HS-5 (cell line): ENCODE measurements around the gene YBX1.

Experiments used
- DNase-seq: peaks from one replicate; pipeline ENCODE4 v3.0.0-alpha.2; 2012; ENCODE audit warnings: low read depth

Gene YBX1

DNA sequence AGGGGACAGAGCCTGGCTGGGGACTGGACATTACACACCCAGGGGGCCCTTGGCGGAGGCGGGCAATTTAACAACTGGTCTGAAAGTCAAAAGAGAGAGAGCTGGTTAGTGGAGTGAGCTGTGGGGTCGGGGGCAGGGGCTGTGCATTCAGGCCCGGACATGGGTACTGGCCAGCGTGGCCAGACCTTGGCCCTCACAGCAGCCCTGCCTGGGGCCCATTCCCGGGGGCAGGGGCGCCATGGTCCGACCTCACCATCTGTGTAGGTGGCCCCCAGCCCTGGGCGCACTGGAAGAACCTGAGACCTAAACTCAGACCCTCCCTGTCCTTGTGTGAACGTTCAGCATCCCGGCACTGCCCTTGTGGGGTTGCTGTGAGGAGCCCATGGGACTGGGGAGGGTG is 52.8 kb downstream of the YBX1 start:
- no peak for DNase-seq

GRCh38 chr1:42735477-42736105 is 53.4 kb downstream of the YBX1 start:
- no peak for DNase-seq

DNA sequence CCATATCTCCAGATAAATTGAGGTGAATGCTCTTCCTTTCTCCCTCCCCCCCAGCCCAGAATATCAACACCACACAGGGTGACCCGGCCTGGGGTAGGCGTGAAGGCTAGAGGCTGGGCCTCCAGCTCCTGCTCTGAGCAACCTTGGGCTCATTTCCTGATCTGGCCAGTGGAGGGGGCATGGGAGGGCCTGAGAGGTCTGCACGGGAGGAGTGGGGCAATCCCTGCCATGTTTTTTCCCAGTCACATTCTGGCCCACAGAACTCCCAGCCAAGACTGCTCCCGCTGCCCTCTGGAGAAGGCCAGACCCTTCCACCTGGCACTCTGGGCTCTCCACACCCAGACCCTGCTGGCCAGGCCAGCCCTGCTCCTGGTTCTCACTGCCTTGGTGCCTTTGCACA is 53.9 kb downstream of the YBX1 start:
- no peak for DNase-seq

GRCh38 chr1:42736571-42737200 is 54.5 kb downstream of the YBX1 start:
- DNase-seq, result no peak

DNA sequence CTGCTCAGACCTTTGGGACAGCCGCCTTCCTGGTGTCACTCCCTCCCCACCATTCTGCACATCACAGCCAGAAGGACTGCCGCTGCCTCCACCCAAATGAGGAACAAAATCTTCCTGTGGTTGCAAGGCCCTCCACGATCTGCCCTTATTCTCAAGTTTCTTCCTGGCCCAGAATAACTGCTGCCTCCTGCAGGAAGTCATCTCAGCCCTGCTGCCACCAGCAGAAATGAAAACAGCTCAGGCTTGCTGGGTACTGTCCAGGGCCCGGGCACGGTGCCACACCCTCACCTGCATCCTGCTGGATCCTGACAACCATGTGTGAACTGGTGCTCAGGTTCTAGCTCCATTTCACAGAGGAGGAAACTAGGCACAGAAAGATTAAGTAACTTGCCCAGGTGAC is 55.0 kb downstream of the YBX1 start:
- DNase-seq, result no peak

GRCh38 chr1:42737986-42738677 is 55.9 kb downstream of the YBX1 start:
- no peak for DNase-seq

DNA sequence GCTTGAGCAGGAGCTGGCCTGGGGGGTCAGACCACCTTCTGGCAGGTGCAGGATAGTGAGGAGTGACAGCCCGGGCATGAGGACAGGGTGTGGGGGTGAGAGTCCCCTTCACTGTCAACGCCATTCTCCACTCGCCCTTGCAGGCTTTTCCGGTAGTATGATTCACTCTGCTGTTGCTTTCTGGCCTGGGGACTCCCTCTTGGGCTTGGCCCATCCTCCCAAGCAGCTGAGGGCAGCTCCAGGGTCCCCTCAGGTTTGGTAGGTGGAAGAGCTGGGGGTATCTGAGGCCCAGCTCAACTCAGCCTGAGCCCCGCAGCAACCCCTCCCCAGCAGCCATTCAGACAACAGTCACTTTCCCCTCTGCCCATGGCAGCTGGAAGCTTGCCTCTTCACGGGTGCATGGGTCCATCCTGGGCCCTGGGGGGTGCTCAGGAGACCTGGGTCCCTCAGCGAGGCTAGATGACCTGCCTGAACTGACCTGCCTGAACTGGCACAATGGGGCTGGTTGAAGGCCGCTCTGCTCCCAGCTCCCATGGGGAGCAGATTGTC is 56.5 kb downstream of the YBX1 start:
- DNase-seq, result no peak

- DNase-seq, result no peak
Measured at GRCh38 chr1:42739753-42740700, 57.8 kb downstream of the YBX1 start, which contains the start of gene CLDN19. TSS of gene CLDN19 (minus strand) at chr1:42740236. CDS start at chr1:42740063, 173 bp downstream.

DNA sequence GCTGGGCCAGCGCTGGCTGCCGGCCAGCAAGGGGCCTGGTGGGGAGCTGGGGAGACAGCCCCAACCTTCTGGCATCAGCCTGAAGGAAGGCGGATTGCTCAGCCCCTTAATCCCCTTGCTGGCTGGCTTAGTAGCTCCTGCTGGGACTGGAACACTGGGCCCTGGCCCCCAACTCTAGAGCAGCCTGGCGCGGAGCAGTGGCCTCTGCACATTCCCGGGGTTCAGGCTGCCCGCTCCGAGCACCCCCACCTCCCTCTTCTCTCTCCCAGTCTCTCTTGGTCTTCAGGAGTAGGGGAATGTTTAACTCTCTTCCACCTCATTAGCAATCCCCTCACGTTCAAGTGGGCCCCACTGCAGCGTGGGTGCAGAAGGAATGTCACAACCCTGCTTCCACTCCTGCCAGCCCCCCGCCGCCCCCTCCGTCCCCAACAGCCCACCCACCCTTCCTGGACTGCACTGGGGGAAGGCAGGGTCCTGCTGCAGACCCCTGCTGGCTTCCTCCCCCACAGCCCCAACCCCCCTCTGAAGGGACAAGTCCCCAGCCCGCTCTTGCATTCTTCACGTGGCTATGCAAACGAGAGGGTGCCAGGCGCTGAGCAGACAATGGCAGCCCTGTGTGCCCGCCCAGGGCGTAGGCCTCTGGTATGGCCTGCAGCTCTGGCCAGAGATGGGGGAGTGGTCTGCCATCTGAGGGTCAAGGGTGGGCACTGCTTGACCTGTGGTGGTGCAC is 58.8 kb downstream of the YBX1 start:
- DNase-seq, result no peak

GRCh38 chr1:42741706-42742105 is 59.5 kb downstream of the YBX1 start:
- DNase-seq, result no peak

DNA sequence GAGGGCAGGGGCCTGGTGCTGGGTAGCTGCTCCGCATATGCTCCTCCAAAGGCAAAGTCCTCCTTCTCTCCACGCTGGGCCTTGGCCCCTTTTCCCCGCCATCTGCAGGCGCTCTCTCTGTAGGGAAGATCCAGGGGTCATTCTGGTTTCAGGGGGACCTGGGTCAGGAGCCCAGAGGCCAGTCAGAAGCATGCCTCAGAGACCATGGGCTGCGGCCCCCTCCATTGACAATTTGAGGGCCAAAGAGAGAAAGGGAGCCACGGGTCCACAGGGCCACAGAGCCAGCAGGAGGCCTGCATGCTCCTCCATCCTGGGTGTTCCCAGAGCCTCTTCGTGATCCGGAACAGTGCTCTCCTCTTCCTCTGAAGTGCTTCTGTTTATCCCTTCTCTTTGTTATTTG is 59.9 kb downstream of the YBX1 start:
- no peak for DNase-seq

DNA sequence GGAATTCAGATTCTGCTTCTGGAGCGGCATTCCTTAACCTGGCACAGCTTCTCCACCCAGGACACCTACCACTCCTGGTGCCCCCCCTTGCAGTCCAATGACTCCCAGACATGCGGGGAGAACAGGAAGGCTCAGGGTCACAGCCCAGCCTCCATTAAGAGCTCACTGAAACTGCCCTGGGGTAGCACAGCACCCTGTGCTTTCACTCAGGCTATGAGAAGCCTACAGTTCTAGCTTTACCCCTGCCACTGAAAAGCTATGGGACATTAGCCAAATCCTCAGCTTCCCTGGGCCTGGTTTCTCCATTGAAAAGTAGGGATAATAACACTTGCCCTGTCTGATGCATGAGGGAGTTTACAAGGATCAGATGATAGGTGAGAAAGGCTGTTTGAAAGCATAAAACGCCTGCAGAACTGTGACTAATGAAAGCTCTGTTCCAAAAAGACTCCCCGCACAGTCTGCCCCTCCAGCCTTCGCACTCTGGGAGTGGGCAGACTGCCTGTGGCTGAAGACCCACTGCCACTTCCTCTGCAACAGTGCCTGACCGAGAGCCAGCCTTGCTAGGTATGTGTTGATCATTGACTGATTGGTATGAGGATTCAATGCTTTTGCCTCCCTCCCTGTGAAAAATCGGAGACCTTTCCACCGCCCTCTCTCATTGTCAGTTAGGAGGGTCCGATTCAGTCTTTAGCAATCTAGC is 60.5 kb downstream of the YBX1 start:
- no peak for DNase-seq

- no peak for DNase-seq
Measured at GRCh38 chr1:42743317-42744147, 61.3 kb downstream of the YBX1 start.

GRCh38 chr1:42744148-42744413 is 61.9 kb downstream of the YBX1 start:
- DNase-seq, result no peak

GRCh38 chr1:42745851-42746250 is 63.6 kb downstream of the YBX1 start:
- no peak for DNase-seq

DNA sequence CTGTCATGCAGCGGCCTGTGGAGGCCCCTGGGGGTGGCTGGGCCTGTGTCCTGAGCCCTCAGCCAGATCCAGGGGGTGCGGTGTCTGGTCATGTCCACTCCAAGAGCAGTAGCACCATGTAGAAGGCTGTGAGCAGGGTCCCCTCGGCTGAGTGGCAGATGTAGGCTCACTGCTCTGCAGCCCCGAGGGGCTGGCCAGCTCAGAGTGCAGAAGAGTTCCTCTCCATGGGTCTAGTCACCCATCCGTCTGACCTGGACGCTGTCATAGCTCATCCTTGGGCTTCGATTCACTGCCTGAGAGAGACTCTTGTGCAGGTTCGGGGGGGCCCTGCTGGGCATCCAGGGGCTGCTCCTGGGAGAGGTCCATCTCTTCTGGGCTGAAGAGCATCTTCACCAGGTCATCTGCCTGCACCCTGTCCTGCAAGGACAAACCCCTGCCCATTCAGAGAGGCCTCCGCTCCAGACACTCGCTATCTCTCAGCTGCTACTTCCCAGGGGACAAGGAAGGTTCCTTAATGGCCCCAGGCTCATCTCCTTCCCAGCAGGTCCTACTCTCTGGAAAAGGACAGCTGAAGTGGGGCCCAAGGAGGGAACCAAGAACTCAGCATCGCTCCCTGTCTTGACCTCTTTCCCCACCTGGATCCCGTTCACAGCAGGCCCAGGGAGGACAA is 64.4 kb downstream of the YBX1 start:
- DNase-seq, result no peak

DNA sequence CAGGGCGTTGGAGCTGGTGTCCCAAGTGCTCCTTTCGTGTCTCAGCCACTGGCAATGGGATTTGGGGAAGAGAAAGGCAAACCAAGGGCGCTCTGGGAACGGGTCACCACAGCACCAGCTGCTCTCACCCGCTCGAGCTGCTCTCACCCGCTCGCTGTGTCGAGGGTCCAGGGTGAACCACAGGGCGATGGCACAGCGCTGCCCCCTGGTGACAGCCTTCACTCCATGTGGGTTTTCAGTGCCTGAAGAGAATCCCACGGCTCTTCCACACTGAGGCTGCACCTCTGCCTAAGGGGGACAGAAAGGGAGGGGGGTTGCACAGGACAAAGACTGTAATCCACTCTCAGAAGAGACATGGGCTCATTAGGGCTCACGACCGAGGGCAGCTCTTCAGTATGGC is 64.9 kb downstream of the YBX1 start:
- no peak for DNase-seq

DNA sequence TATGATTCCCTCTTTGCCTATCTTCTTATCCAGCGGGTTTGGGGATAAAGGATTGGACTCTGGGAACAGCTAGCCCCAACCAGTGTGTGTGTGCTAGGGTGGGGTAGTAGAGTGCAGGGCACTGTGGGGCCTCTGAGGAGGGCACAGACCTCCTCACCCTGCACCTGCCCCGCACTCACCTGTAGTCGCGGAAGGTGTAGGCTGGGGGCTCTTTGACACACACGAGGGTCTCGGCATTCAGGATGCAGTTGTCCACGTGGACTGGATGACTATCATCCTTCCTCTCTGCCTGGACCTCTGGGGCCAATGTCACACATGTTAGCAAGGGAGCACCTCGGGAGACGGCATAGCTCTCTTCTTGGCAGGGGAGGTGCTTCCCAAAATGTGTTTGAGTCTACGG is 65.8 kb downstream of the YBX1 start:
- no peak for DNase-seq
